ENCODE data around the gene NRIP2.

DNA sequence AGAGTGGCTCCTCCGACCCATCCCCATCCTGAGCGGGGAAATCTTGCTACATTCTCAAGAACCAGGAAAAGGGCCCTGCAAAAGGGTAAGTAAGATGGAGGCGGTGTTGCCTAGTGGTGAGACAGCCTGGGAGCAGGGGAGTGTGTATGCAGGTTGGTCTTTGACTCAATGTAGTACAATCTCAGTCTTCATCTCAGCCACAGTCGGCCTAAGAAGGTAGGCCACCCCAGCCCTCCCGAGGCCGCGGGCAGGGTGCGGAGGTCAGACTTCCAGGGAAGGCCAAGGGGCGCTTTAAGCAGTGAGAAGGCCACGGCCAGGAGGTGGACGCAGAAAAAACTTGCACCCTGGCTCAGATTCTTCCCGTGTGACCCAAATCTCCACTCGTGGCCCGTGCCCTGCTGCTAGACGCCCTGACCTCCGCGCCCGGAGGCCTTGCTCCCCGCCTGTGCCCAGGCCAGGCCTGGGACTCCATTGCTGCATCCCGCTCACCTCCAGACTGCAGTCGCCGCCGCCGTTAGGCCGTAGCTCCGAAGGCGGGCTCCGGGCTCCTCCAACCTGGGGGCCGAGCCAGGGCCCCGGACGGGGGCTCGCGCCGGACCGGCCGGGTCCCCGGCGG is 41.7 kb upstream of the NRIP2 start:
- TF ChIP-seq GATA3 (IDR thresholded peaks at IDR 0.05; ENCODE audit: low read depth, low read length): no peak
- no peak for TF ChIP-seq GATA2 (IDR thresholded peaks at IDR 0.05; ENCODE audit: low read depth, low read length)
